ENCODE data around the gene COL15A1.

DNA sequence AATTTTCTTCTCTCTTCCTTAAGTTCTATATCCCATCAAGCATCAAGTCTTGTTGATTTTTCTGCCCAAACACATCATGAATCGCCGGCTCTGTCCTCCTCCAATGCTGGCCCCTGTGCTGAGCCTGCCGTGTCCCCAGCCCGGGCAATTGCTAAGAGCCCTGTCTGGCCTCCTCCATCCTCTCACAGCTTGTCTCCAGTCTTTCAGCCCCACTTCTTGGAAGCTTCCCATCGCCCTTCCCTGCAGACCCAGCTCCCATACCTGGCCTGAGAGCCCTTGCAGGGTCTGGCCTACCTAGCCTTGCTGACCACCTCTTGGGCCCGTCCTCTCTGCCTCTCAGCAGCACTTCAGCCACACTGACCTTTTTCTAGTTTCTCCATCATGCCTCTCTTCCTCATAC lies 61.9 kb downstream of the COL15A1 start:
- TF ChIP-seq POLR2A (IDR thresholded peaks at IDR 0.05; ENCODE audit: low read length) = no peak
- TF ChIP-seq GATA1 (IDR thresholded peaks at IDR 0.05; ENCODE audit: low read depth, low read length) = no peak
